Breast epithelium (tissue), 3 donors: ENCODE measurements around the gene NRXN3.

Experiments
- POLR2AphosphoS5 ChIP-seq, 3 donors: sonication (generic); formaldehyde crosslinking; IDR thresholded peaks; one replicate each; pipeline ENCODE4 v1.6.1; 2017; ENCODE audit warnings: antibody characterized with exemption in 3 of 3
- TF ChIP-seq, protein P1 (sequence below), 3 donors: fragments of 450-650 bp; IDR thresholded peaks; one replicate each; pipeline ENCODE4 v1.5.1; 2016 to 2017; ENCODE audit warnings: antibody characterized with exemption in 3 of 3, mild to moderate bottlenecking in 3 of 3, moderate library complexity in 3 of 3

DNA sequence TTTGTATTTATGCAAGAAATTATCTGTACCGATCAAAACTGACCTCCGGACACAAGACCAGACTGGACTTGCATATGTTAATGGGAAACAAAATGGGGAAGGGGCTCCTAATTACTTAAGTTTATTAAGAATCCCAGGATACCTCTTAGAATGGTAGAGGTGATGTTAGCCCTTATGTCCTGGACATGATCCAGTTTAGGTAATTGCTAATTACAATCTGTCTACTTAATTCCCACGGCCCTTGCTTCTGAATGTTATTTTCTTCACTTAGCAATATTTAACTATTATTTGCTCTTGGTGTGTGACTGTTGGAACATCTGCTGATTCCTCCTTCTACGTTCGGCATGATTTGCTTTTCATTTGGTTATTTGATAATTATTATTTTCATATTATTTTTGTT, 1397.1 kb downstream of the NRXN3 start:
- no peak for TF ChIP-seq POLR2AphosphoS5 (IDR thresholded peaks at IDR 0.05)
- TF ChIP-seq, protein P1, sequence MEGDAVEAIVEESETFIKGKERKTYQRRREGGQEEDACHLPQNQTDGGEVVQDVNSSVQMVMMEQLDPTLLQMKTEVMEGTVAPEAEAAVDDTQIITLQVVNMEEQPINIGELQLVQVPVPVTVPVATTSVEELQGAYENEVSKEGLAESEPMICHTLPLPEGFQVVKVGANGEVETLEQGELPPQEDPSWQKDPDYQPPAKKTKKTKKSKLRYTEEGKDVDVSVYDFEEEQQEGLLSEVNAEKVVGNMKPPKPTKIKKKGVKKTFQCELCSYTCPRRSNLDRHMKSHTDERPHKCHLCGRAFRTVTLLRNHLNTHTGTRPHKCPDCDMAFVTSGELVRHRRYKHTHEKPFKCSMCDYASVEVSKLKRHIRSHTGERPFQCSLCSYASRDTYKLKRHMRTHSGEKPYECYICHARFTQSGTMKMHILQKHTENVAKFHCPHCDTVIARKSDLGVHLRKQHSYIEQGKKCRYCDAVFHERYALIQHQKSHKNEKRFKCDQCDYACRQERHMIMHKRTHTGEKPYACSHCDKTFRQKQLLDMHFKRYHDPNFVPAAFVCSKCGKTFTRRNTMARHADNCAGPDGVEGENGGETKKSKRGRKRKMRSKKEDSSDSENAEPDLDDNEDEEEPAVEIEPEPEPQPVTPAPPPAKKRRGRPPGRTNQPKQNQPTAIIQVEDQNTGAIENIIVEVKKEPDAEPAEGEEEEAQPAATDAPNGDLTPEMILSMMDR (IDR thresholded peaks at IDR 0.05), result no peak
